ENCODE data around the gene GRIN1. TPM values are rescaled to one million over a fixed set of nuclear protein-coding genes. Genes with fewer than 3 reads are reported as not detected.

Gene GRIN1
- total RNA-seq, 2 donors from 2014 or later, result 0.35 to 0.73 TPM

GRCh38 chr9:137195525-137196220 is 56.7 kb downstream of the GRIN1 start:
- no peak for TF ChIP-seq CTCF (conservative IDR thresholded peaks at IDR 0.05)
- DNase-seq, result no peak
- Mint-ChIP-seq H3K9me3 (no peaks in the 10 kb centered on the region), H3K36me3 (ENCODE audit: low read depth) (peaks cover 6% of the 10 kb centered on the region), H3K27ac (peak overlapping the region; percentile 79), H3K4me1 (peaks cover 12% of the 10 kb centered on the region), H3K27me3 (ENCODE audit: insufficient read depth) (no peaks in the 10 kb centered on the region), H3K4me3 (no peak overlapping the region)
- WGBS, 2 experiments (ENCODE audit: insufficient coverage in 1 of 2, insufficient read length in 1 of 2), result 95 to 96% methylated on average over 13 to 21 of the region's 21 CpGs
- Histone ChIP-seq H3K27me3 (ENCODE audit: control insufficient read depth, insufficient read depth, low read length, poor library complexity, severe bottlenecking) (no peaks in the 10 kb centered on the region), H3K4me1 (ENCODE audit: control insufficient read depth, insufficient read depth, low read length) (peaks cover 21% of the 10 kb centered on the region), H3K27ac (ENCODE audit: low read depth, low read length) (no peak overlapping the region), H3K36me3 (ENCODE audit: control insufficient read depth, insufficient read depth, low read length) (peaks cover 5% of the 10 kb centered on the region), H3K4me3 (ENCODE audit: low read length) (no peak overlapping the region), H3K9ac (ENCODE audit: extremely low read depth, low read length, poor library complexity, severe bottlenecking) (no peak overlapping the region), H3K9me3 (ENCODE audit: control insufficient read depth, low read length) (no peaks in the 10 kb centered on the region)

GRCh38 chr9:137198051-137198901 is 59.3 kb downstream of the GRIN1 start:
- no peak overlapping the region for H3K27ac ChIP-seq (ENCODE audit: low read depth, low read length)
- no peaks in the 10 kb centered on the region for H3K9me3 Mint-ChIP-seq
- no peaks in the 10 kb centered on the region for H3K27me3 Mint-ChIP-seq (ENCODE audit: insufficient read depth)
- no peaks in the 10 kb centered on the region for H3K9me3 ChIP-seq (ENCODE audit: control insufficient read depth, low read length)
- TF ChIP-seq CTCF (conservative IDR thresholded peaks at IDR 0.05), result no peak
- no peak for DNase-seq
- peak overlapping the region; percentile 70 for H3K4me3 Mint-ChIP-seq
- H3K4me1 ChIP-seq (ENCODE audit: control insufficient read depth, insufficient read depth, low read length), result peaks cover 23% of the 10 kb centered on the region
- WGBS, 2 experiments (ENCODE audit: insufficient coverage in 1 of 2, insufficient read length in 1 of 2), result 90 to 92% methylated on average over 15 to 19 of the region's 19 CpGs
- H3K27me3 ChIP-seq (ENCODE audit: control insufficient read depth, insufficient read depth, low read length, poor library complexity, severe bottlenecking), result no peaks in the 10 kb centered on the region
- peaks cover 1% of the 10 kb centered on the region for H3K36me3 Mint-ChIP-seq (ENCODE audit: low read depth)
- no peak overlapping the region for H3K27ac Mint-ChIP-seq
- peaks cover 22% of the 10 kb centered on the region for H3K4me1 Mint-ChIP-seq
- H3K36me3 ChIP-seq (ENCODE audit: control insufficient read depth, insufficient read depth, low read length), result no peaks in the 10 kb centered on the region
- H3K9ac ChIP-seq (ENCODE audit: extremely low read depth, low read length, poor library complexity, severe bottlenecking), result no peak overlapping the region
- peak overlapping the region; percentile 33 for H3K4me3 ChIP-seq (ENCODE audit: low read length)

DNA sequence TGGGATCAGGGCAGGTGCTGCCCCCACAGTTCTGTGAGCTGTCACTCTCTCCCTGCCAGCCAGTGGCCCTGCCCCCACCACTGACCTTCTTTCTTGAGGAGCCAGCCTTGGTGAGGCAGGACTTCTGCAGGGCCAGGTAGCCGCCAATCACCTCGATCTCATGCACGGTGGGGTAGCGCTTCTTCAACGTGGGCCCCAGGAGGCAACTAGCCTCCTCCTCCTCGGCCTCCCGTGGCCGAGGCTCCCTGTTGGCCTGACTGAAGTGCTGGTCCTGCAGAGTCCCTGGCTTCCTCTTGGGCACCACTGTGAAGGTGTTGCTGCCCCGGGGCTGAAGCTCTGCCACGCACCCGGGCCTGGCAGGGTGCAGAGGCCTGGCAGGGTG is 59.9 kb downstream of the GRIN1 start:
- no peak for DNase-seq
- peak overlapping the region; percentile 66 for H3K4me3 ChIP-seq (ENCODE audit: low read length)
- TF ChIP-seq CTCF (conservative IDR thresholded peaks at IDR 0.05), result no peak
- peak overlapping the region; percentile 70 for H3K4me3 Mint-ChIP-seq
- H3K4me1 ChIP-seq (ENCODE audit: control insufficient read depth, insufficient read depth, low read length), result peaks cover 24% of the 10 kb centered on the region
- no peak overlapping the region for H3K9ac ChIP-seq (ENCODE audit: extremely low read depth, low read length, poor library complexity, severe bottlenecking)
- peaks cover 1% of the 10 kb centered on the region for H3K36me3 Mint-ChIP-seq (ENCODE audit: low read depth)
- no peaks in the 10 kb centered on the region for H3K27me3 Mint-ChIP-seq (ENCODE audit: insufficient read depth)
- 81 to 85% methylated on average over 5 to 11 of the region's 11 CpGs for WGBS, 2 experiments (ENCODE audit: insufficient coverage in 1 of 2, insufficient read length in 1 of 2)
- no peaks in the 10 kb centered on the region for H3K36me3 ChIP-seq (ENCODE audit: control insufficient read depth, insufficient read depth, low read length)
- H3K27ac ChIP-seq (ENCODE audit: low read depth, low read length), result no peak overlapping the region
- no peaks in the 10 kb centered on the region for H3K9me3 Mint-ChIP-seq
- H3K27ac Mint-ChIP-seq, result no peak overlapping the region
- H3K27me3 ChIP-seq (ENCODE audit: control insufficient read depth, insufficient read depth, low read length, poor library complexity, severe bottlenecking), result no peaks in the 10 kb centered on the region
- no peaks in the 10 kb centered on the region for H3K9me3 ChIP-seq (ENCODE audit: control insufficient read depth, low read length)
- peaks cover 22% of the 10 kb centered on the region for H3K4me1 Mint-ChIP-seq
